BLaER1 (cell line): ENCODE data around the gene C1orf185.
"Not testable (repeated sequence)": the region's sequence is repeated elsewhere in the genome, so short reads cannot be mapped to it uniquely, and the experiment has no call there.

ENCODE experiments used
- H3K27ac ChIP-seq: shearing (Covaris generic); formaldehyde crosslinking; 2 replicates; pipeline ENCODE4 v1.8.1; 2022
- H3K27me3 ChIP-seq: shearing (Covaris generic); formaldehyde crosslinking; 2 replicates; pipeline ENCODE4 v1.8.1; 2022
- H3K36me3 ChIP-seq: shearing (Covaris generic); formaldehyde crosslinking; 2 replicates; pipeline ENCODE4 v1.8.1; 2022
- H3K4me1 ChIP-seq: shearing (Covaris generic); formaldehyde crosslinking; 2 replicates; pipeline ENCODE4 v1.8.1; 2022
- H3K4me2 ChIP-seq: shearing (Covaris generic); formaldehyde crosslinking; 2 replicates; pipeline ENCODE4 v1.8.1; 2022
- H3K4me3 ChIP-seq: shearing (Covaris generic); formaldehyde crosslinking; 2 replicates; pipeline ENCODE4 v1.8.1; 2022
- H3K9ac ChIP-seq: shearing (Covaris generic); formaldehyde crosslinking; 2 replicates; pipeline ENCODE4 v1.8.1; 2022
- H3K9me3 ChIP-seq: shearing (Covaris generic); formaldehyde crosslinking; 2 replicates; pipeline ENCODE4 v1.8.1; 2022
- H4K20me1 ChIP-seq: shearing (Covaris generic); formaldehyde crosslinking; 2 replicates; pipeline ENCODE4 v1.8.1; 2022
- Cebpa-rat ChIP-seq: shearing (Covaris generic); IDR thresholded peaks from 2 replicates; pipeline ENCODE4 v1.8.1; 2022

The C1orf185 gene

DNA sequence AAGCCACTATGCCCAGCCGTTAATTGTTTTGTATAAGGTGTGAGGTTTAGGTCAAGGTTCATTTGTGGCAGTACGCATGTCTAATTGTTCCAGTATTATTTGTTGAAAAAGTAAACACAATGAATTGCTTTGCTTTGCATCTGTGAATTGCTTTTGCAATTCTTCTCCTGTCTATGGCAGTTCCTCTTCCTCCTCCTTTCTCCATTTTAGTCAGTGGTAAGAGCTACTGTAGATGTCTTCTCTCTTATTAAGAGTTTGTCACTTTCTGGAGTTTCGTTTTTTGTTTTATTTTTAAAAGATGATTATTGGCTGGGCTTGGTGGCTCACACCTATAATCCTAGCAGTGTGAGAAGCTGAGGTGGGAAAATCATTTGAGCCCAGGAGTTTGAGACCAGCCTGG, 29.2 kb downstream of the C1orf185 start:
- no peak overlapping the region for H3K4me3 ChIP-seq
- H3K4me1 ChIP-seq: no peaks in the 10 kb centered on the region
- no peaks in the 10 kb centered on the region for H3K27me3 ChIP-seq
- no peaks in the 10 kb centered on the region for H3K36me3 ChIP-seq
- no peak overlapping the region for H3K9ac ChIP-seq
- H4K20me1 ChIP-seq: no peaks in the 10 kb centered on the region
- TF ChIP-seq Cebpa-rat: no peak
- H3K9me3 ChIP-seq: peaks cover 35% of the 10 kb centered on the region
- no peak overlapping the region for H3K27ac ChIP-seq
- no peak overlapping the region for H3K4me2 ChIP-seq

DNA sequence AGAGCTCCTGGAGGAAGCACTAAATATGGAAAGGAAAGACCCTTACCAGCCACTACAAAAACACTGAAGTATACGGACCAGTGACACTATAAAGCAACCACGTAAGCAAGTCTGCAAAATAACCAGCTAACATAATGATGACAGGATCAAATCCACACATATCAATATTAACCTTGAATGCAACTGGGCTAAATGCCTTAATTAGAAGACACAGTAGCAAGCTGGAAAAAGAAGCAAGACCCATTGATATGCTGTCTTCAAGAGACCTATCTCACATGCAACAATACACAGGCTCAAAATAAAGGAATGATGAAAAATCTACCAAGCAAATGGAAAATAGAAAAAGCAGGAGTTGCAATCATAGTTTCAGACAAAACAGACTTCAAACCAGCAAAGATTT, 31.0 kb downstream of the C1orf185 start:
- no peaks in the 10 kb centered on the region for H4K20me1 ChIP-seq
- H3K9ac ChIP-seq: no peak overlapping the region
- H3K4me1 ChIP-seq: no peaks in the 10 kb centered on the region
- no peaks in the 10 kb centered on the region for H3K27me3 ChIP-seq
- TF ChIP-seq Cebpa-rat: no peak
- no peak overlapping the region for H3K4me2 ChIP-seq
- peaks cover 35% of the 10 kb centered on the region for H3K9me3 ChIP-seq
- H3K27ac ChIP-seq: no peak overlapping the region
- H3K4me3 ChIP-seq: no peak overlapping the region
- no peaks in the 10 kb centered on the region for H3K36me3 ChIP-seq

- not testable (repeated sequence) for H3K27me3 ChIP-seq, H3K4me1 ChIP-seq, H3K36me3 ChIP-seq, H4K20me1 ChIP-seq, H3K4me3 ChIP-seq, H3K4me2 ChIP-seq, H3K9ac ChIP-seq, H3K27ac ChIP-seq
- H3K9me3 ChIP-seq: peaks cover 24% of the 10 kb centered on the region
These were observed 35.7 kb downstream of the C1orf185 start for GRCh38 chr1:51137696-51138095.

- no peak overlapping the region for H3K4me3 ChIP-seq
- no peak overlapping the region for H3K4me2 ChIP-seq
- H3K27me3 ChIP-seq: no peaks in the 10 kb centered on the region
- H3K36me3 ChIP-seq: no peaks in the 10 kb centered on the region
- no peak overlapping the region for H3K9ac ChIP-seq
- TF ChIP-seq Cebpa-rat: no peak
- no peaks in the 10 kb centered on the region for H4K20me1 ChIP-seq
- 0 out of 2 replicates have a peak, but pooled peaks cover 6% of the 10 kb centered on the region for H3K9me3 ChIP-seq
- H3K4me1 ChIP-seq: no peaks in the 10 kb centered on the region
- H3K27ac ChIP-seq: no peak overlapping the region
These were observed 37.4 kb downstream of the C1orf185 start for GRCh38 chr1:51139474-51139873.

- no peaks in the 10 kb centered on the region for H3K27me3 ChIP-seq
- H3K4me3 ChIP-seq: no peak overlapping the region
- H4K20me1 ChIP-seq: no peaks in the 10 kb centered on the region
- no peak for TF ChIP-seq Cebpa-rat
- H3K4me2 ChIP-seq: no peak overlapping the region
- H3K36me3 ChIP-seq: no peaks in the 10 kb centered on the region
- no peaks in the 10 kb centered on the region for H3K9me3 ChIP-seq
- H3K9ac ChIP-seq: no peak overlapping the region
- no peaks in the 10 kb centered on the region for H3K4me1 ChIP-seq
- no peak overlapping the region for H3K27ac ChIP-seq
These were observed 45.4 kb downstream of the C1orf185 start for GRCh38 chr1:51147394-51147793.

DNA sequence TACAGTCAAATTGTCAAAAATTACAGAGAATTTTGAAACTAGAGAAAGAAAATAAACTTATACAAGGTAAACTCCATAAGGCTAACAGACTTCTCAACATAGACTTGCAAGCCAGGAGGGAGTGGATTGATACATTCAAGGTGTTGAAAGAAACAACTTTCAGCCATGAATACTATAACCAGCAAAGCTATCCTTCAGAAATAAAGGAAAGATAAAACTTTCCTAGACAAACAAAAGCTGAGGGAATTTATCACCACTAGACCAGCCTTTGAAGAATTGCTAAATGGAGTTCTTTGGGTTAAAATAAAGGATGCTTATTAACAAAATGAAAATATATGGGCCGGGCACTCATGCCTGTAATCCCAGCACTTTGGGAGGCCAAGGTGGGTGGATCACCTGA, 52.7 kb downstream of the C1orf185 start:
- Histone ChIP-seq H3K4me2 (no peak overlapping the region), H3K4me3 (no peak overlapping the region)
- no peak for TF ChIP-seq Cebpa-rat

DNA sequence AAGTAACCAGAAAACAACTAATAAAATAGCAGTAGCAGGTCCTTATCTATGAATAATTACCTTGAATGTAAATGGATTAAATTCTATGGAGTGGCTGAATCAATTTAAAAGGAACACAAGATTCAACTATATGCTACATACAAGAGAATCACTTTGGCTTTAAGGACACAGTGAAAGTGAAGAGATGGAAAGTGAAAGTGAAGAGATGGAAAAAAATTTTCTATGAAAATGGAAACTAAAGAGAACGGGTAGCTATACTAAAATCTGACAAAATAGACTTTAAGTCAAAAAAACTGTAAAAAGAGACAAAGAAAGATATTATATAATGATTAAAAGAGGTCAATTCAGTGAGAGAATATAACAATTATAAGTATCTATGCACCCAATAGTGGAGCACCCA, 54.7 kb downstream of the C1orf185 start:
- Histone ChIP-seq H3K4me2 (no peak overlapping the region), H3K9ac (no peak overlapping the region), H3K36me3 (no peaks in the 10 kb centered on the region), H3K27me3 (no peaks in the 10 kb centered on the region), H3K9me3 (peaks cover 28% of the 10 kb centered on the region), H3K4me1 (0 out of 2 replicates have a peak, but pooled peaks cover 7% of the 10 kb centered on the region), H3K4me3 (no peak overlapping the region), H3K27ac (no peak overlapping the region), H4K20me1 (no peaks in the 10 kb centered on the region)
- TF ChIP-seq Cebpa-rat: no peak

More for the DNA sequence above, 52.7 kb downstream of the C1orf185 start:
- Histone ChIP-seq H3K4me1 (0 out of 2 replicates have a peak, but pooled peaks cover 7% of the 10 kb centered on the region), H3K9me3 (peaks cover 28% of the 10 kb centered on the region), H3K36me3 (no peaks in the 10 kb centered on the region), H3K9ac (no peak overlapping the region), H3K27ac (no peak overlapping the region), H3K27me3 (no peaks in the 10 kb centered on the region), H4K20me1 (no peaks in the 10 kb centered on the region)

DNA sequence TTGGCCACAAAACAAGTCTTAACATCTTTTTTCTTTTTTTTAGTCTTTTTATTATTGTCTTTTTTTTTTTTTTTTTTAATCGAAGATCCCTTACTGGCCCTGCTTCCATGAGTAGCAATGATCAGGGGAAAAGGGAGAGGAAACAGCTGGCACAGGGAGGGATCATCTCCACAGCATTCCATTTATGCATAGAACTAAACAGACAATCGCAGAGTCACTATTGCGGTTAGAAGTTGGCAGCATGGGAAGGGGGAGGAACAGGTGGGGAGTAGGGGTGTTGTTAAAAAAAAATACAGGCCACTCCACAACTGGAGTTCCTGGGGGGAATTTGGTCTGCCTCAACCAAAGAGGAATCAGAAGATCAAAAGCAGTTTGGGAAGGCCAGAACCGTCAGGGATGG, 55.4 kb downstream of the C1orf185 start:
- no peak overlapping the region for H3K27ac ChIP-seq
- no peak overlapping the region for H3K4me2 ChIP-seq
- H4K20me1 ChIP-seq: no peaks in the 10 kb centered on the region
- peaks cover 28% of the 10 kb centered on the region for H3K9me3 ChIP-seq
- H3K27me3 ChIP-seq: no peaks in the 10 kb centered on the region
- no peak overlapping the region for H3K9ac ChIP-seq
- H3K4me3 ChIP-seq: no peak overlapping the region
- 0 out of 2 replicates have a peak, but pooled peaks cover 7% of the 10 kb centered on the region for H3K4me1 ChIP-seq
- no peaks in the 10 kb centered on the region for H3K36me3 ChIP-seq
- TF ChIP-seq Cebpa-rat: no peak

- Histone ChIP-seq H3K4me2 (no peak overlapping the region), H3K9ac (no peak overlapping the region), H3K27me3 (no peaks in the 10 kb centered on the region), H3K27ac (no peak overlapping the region), H3K4me1 (0 out of 2 replicates have a peak, but pooled peaks cover 7% of the 10 kb centered on the region), H4K20me1 (no peaks in the 10 kb centered on the region), H3K4me3 (no peak overlapping the region), H3K9me3 (peaks cover 27% of the 10 kb centered on the region), H3K36me3 (no peaks in the 10 kb centered on the region)
- TF ChIP-seq Cebpa-rat: no peak
These were observed 56.2 kb downstream of the C1orf185 start for GRCh38 chr1:51158263-51158662.

- H3K9ac ChIP-seq, H3K27me3 ChIP-seq: not testable (repeated sequence)
These were observed 60.5 kb downstream of the C1orf185 start for GRCh38 chr1:51162560-51162959.

GRCh38 chr1:51165540-51165939, 63.5 kb downstream of the C1orf185 start:
- Histone ChIP-seq H3K4me1 (no peaks in the 10 kb centered on the region), H3K27me3 (no peaks in the 10 kb centered on the region), H4K20me1 (no peaks in the 10 kb centered on the region), H3K9me3 (no peaks in the 10 kb centered on the region), H3K27ac (no peak overlapping the region), H3K4me2 (no peak overlapping the region), H3K9ac (no peak overlapping the region), H3K36me3 (no peaks in the 10 kb centered on the region), H3K4me3 (no peak overlapping the region)
- no peak for TF ChIP-seq Cebpa-rat

More at GRCh38 chr1:51162560-51162959, 60.5 kb downstream of the C1orf185 start:
- H3K4me1 ChIP-seq, H3K36me3 ChIP-seq, H3K4me2 ChIP-seq, H3K4me3 ChIP-seq, H3K9me3 ChIP-seq, H3K27ac ChIP-seq, H4K20me1 ChIP-seq: not testable (repeated sequence)
